Measurements from ENCODE around the gene ADSS1.

Gene ADSS1

GRCh38 chr14:104687601-104688504 lies 36.2 kb upstream of the ADSS1 start:
- DNase-seq, result no peak

- no peak for DNase-seq
Measured at GRCh38 chr14:104688505-104689108, 35.4 kb upstream of the ADSS1 start.

- peak; percentile 57 for DNase-seq
Measured at GRCh38 chr14:104689109-104689880, 34.7 kb upstream of the ADSS1 start, which contains the start of gene INF2. INF2 (plus strand) TSS chr14:104689618; CDS start chr14:104701366, 11,748 bp downstream.

- DNase-seq, result peak; percentile 40
Measured at GRCh38 chr14:104689881-104690711, 33.9 kb upstream of the ADSS1 start.

- DNase-seq, result peak; percentile 22
Measured at GRCh38 chr14:104690861-104691455, 33.1 kb upstream of the ADSS1 start.

GRCh38 chr14:104691546-104692260 lies 32.3 kb upstream of the ADSS1 start:
- no peak for DNase-seq

- no peak for DNase-seq
Measured at GRCh38 chr14:104692261-104692938, 31.6 kb upstream of the ADSS1 start.

GRCh38 chr14:104692939-104693315 lies 31.1 kb upstream of the ADSS1 start:
- DNase-seq, result no peak

GRCh38 chr14:104693482-104694431 lies 30.3 kb upstream of the ADSS1 start:
- DNase-seq, result no peak

- no peak for DNase-seq
Measured at GRCh38 chr14:104694475-104694950, 29.5 kb upstream of the ADSS1 start.

- DNase-seq, result peak; percentile 47
Measured at GRCh38 chr14:104694991-104695659, 28.9 kb upstream of the ADSS1 start.

GRCh38 chr14:104695660-104696000 lies 28.4 kb upstream of the ADSS1 start:
- no peak for DNase-seq

GRCh38 chr14:104696671-104697316 lies 27.2 kb upstream of the ADSS1 start:
- no peak for DNase-seq

- no peak for DNase-seq
Measured at GRCh38 chr14:104697317-104697703, 26.7 kb upstream of the ADSS1 start.

GRCh38 chr14:104697892-104698583 lies 26.0 kb upstream of the ADSS1 start:
- no peak for DNase-seq

GRCh38 chr14:104698688-104699425 lies 25.2 kb upstream of the ADSS1 start:
- DNase-seq, result no peak

GRCh38 chr14:104699426-104699748 lies 24.6 kb upstream of the ADSS1 start:
- no peak for DNase-seq
